K562 (cell line): ENCODE data around the gene THOC5. TPM values are rescaled to one million over a fixed set of nuclear protein-coding genes. Genes with fewer than 3 reads are reported as not detected.
A peak's percentile ranks its signal among the peaks of the same experiment; 100 is the strongest.

ENCODE experiments used
- ARID1B ChIP-seq: fragments of 450-650 bp; IDR thresholded peaks from 2 replicates; pipeline ENCODE4 v1.6.1; 2016; ENCODE audit warnings: antibody characterized with exemption, mild to moderate bottlenecking, inconsistent platforms
- BCL6 ChIP-seq: fragments of 250-450 bp; sonication (Bioruptor Pico); IDR thresholded peaks from 2 replicates; pipeline ENCODE4 v1.4.0; 2020
- BRCA1 ChIP-seq, 2 experiments: fragments of 450-650 bp in 1 of 2; sonication (generic) in 1 of 2; formaldehyde crosslinking in 1 of 2; IDR thresholded peaks; 2 replicates each; pipeline versions ENCODE4 v1.5.0 to v1.6.1; 2017 to 2020; ENCODE audit warnings: mild to moderate bottlenecking in 1 of 2, missing genetic modification reagents in 1 of 2
- CBFA2T3 ChIP-seq: fragments of 450-650 bp; IDR thresholded peaks from 2 replicates; pipeline ENCODE4 v1.6.1; 2017
- CTBP1 ChIP-seq: fragments of 450-650 bp; IDR thresholded peaks from 2 replicates; pipeline ENCODE4 v1.6.1; 2016; ENCODE audit warnings: borderline replicate concordance
- CTCFL ChIP-seq: IDR thresholded peaks from 2 replicates; pipeline ENCODE4 v1.6.1; 2011; ENCODE audit warnings: borderline replicate concordance, low read depth, mild to moderate bottlenecking, moderate library complexity, low read length; ENCODE audit not compliant: insufficient read depth, poor library complexity, severe bottlenecking
- E2F8 ChIP-seq: fragments of 450-650 bp; IDR thresholded peaks from 2 replicates; pipeline ENCODE4 v1.7.1; 2018; ENCODE audit warnings: mild to moderate bottlenecking, low read depth; ENCODE audit not compliant: partially characterized antibody
- ELF1 ChIP-seq: fragments of 200-800 bp; sonication (Bioruptor generic); IDR thresholded peaks from 2 replicates; pipeline ENCODE4 v1.6.1; 2016; ENCODE audit warnings: missing genetic modification characterization, missing compliant biosample characterization
- ERF ChIP-seq: fragments of 450-650 bp; formaldehyde crosslinking; IDR thresholded peaks from 2 replicates; pipeline ENCODE4 v1.4.0; 2020; ENCODE audit warnings: mild to moderate bottlenecking, mixed read lengths
- GTF2E2 ChIP-seq: fragments of 200-800 bp; sonication (Bioruptor generic); IDR thresholded peaks from 2 replicates; pipeline ENCODE4 v1.6.1; 2016; ENCODE audit warnings: missing genetic modification characterization, missing compliant biosample characterization
- L3MBTL2 ChIP-seq: fragments of 450-650 bp; IDR thresholded peaks from 2 replicates; pipeline ENCODE4 v1.6.1; 2016; ENCODE audit warnings: mild to moderate bottlenecking, moderate library complexity
- LARP7 ChIP-seq: fragments of 450-650 bp; IDR thresholded peaks from 2 replicates; pipeline ENCODE4 v1.6.1; 2016
- NR4A1 ChIP-seq, 2 experiments: fragments of 250-450 bp in 1 of 2; fragments of 450-650 bp in 1 of 2; sonication (Bioruptor Pico) in 1 of 2; IDR thresholded peaks; 2 replicates each; pipeline versions ENCODE4 v1.4.0 to v1.6.1; 2016 to 2020; ENCODE audit warnings: mild to moderate bottlenecking in 2 of 2, missing compliant biosample characterization in 1 of 2, missing genetic modification characterization in 1 of 2, moderate library complexity in 1 of 2
- POLR2A ChIP-seq: fragments of 450-650 bp; conservative IDR thresholded peaks from 2 replicates; pipeline ENCODE4 v1.6.1; 2016
- STAT6 ChIP-seq: sonication (generic); formaldehyde crosslinking; IDR thresholded peaks from 2 replicates; pipeline ENCODE4 v1.8.1; 2023; ENCODE audit warnings: mild to moderate bottlenecking, missing genetic modification reagents
- ZNF512 ChIP-seq: IDR thresholded peaks from 2 replicates; pipeline ENCODE4 v1.6.1; 2016; ENCODE audit warnings: missing genetic modification characterization, missing compliant biosample characterization
- ZNF57 ChIP-seq: fragments of 450-650 bp; formaldehyde crosslinking; IDR thresholded peaks from 2 replicates; pipeline ENCODE4 v1.4.0; 2020; ENCODE audit warnings: mild to moderate bottlenecking, moderate library complexity
- polyA plus RNA-seq, 8 experiments: library from polyadenylated mRNA; depleted of rRNA in 4 of 8; stranded (reverse) in 5 of 8; unstranded in 3 of 8; fragments of >200 nt; fragmentation: Nextera tagmentation in 2 of 8; fragmentation: Illumina TruSeq in 1 of 8; extraction: Ambion mirVana in 2 of 8; extraction: Trizol in 1 of 8; gene quantifications; 2 replicates each; pipeline versions ENCODE4 v1.2.1 to v1.2.3, GENCODE V29; 2011 to 2014; ENCODE audit warnings: inconsistent platforms in 1 of 8, missing spikeins in 1 of 8
- total RNA-seq, 7 experiments: library from RNA; depleted of rRNA in 6 of 7; stranded (reverse); fragments of >200 nt in 6 of 7; fragmentation: Illumina TruSeq in 2 of 7; extraction: Trizol in 2 of 7; gene quantifications; 2 replicates each; pipeline versions ENCODE4 v1.2.1 to v1.2.3, GENCODE V29; 2011 to 2021; ENCODE audit warnings: low replicate concordance in 1 of 7

The THOC5 gene
- total and polyA plus RNA-seq, 9 of the 15 experiments (the other 6 are each of a cell fraction or from before 2014, with no cell fraction given), result 45.3 to 96.5 (median 51.4) TPM

- TF ChIP-seq CBFA2T3 (no peak), STAT6 (CRISPR knock-in tag) (no peak), CTBP1 (peak; percentile 53; the same call in 1 of the 2 replicates), NR4A1 (CRISPR knock-in tag; IDR thresholded peaks at IDR 0.05) (no peak), NR4A1 (tag; IDR thresholded peaks at IDR 0.05) (no peak), E2F8 (peak; percentile 92), LARP7 (no peak), L3MBTL2 (peak; percentile 64; the same call in 1 of the 2 replicates), ZNF57 (CRISPR knock-in tag) (no peak), ARID1B (peak; percentile 29; the same call in 1 of the 2 replicates), CTCFL (peak; percentile 57), ERF (CRISPR knock-in tag) (no peak), POLR2A (peak; percentile 79), BRCA1 (IDR thresholded peaks at IDR 0.05) (no peak), BRCA1 (CRISPR knock-in tag; IDR thresholded peaks at IDR 0.05) (no peak), ELF1 (tag) (peak; percentile 87), BCL6 (CRISPR knock-in tag) (no peak), GTF2E2 (tag) (peak; percentile 67), ZNF512 (no peak)
Measured at GRCh38 chr22:29553351-29554224, at the start of gene THOC5 (continued).
